GM12878 (cell line): ENCODE measurements around the gene CAMK2A.

ENCODE experiments used
- BHLHE40 ChIP-seq, 2 experiments: fragments of 450-650 bp in 1 of 2; IDR thresholded peaks; 2 replicates each; pipeline ENCODE4 v1.6.1; 2011 to 2017; ENCODE audit warnings: low read depth in 2 of 2, borderline replicate concordance in 1 of 2, improper control_type of control experiment in 1 of 2, low read length in 1 of 2, mild to moderate bottlenecking in 1 of 2
- CBFB ChIP-seq: IDR thresholded peaks from 2 replicates; pipeline ENCODE4 v1.6.1; 2016; ENCODE audit warnings: antibody characterized with exemption, low read depth
- ETV6 ChIP-seq, 2 experiments: fragments of 450-650 bp in 1 of 2; IDR thresholded peaks in 1 of 2; conservative IDR thresholded peaks in 1 of 2; 2 replicates each; pipeline ENCODE4 v1.6.1; 2014; ENCODE audit warnings: antibody characterized with exemption in 1 of 2, borderline replicate concordance in 1 of 2, low read depth in 1 of 2, mild to moderate bottlenecking in 1 of 2, moderate library complexity in 1 of 2
- EZH2 ChIP-seq: IDR thresholded peaks from 2 replicates; pipeline ENCODE4 v1.6.1; 2012; ENCODE audit warnings: low read depth, mild to moderate bottlenecking, control low read depth, inconsistent platforms, low read length, borderline replicate concordance; ENCODE audit not compliant: control insufficient read depth
- GABPA ChIP-seq: IDR thresholded peaks from 2 replicates; pipeline ENCODE4 v1.6.1; 2014; ENCODE audit warnings: antibody characterized with exemption, low read depth, mild to moderate bottlenecking, inconsistent platforms
- HDAC6 ChIP-seq: fragments of 200-600 bp; sonication (generic); IDR thresholded peaks from one replicate; pipeline ENCODE4 v1.8.0; 2017; ENCODE audit warnings: antibody characterized with exemption; ENCODE audit not compliant: unreplicated experiment
- POLR2AphosphoS5 ChIP-seq: IDR thresholded peaks from 2 replicates; pipeline ENCODE4 v1.6.1; 2011; ENCODE audit warnings: mild to moderate bottlenecking, low read length, inconsistent platforms
- RAD21 ChIP-seq: IDR thresholded peaks from 2 replicates; pipeline ENCODE4 v1.6.1; 2011; ENCODE audit warnings: mild to moderate bottlenecking, low read depth, low read length, moderate library complexity; ENCODE audit not compliant: insufficient read depth
- YY1 ChIP-seq: IDR thresholded peaks from 2 replicates; pipeline ENCODE4 v1.6.1; 2011; ENCODE audit warnings: low read depth, mild to moderate bottlenecking, low read length
- ZBED1 ChIP-seq: IDR thresholded peaks from 2 replicates; pipeline ENCODE4 v1.6.1; 2016; ENCODE audit warnings: borderline replicate concordance
- TF ChIP-seq, protein P1 (sequence below): fragments of 450-650 bp; IDR thresholded peaks from 2 replicates; pipeline ENCODE4 v1.6.1; 2017; ENCODE audit warnings: mild to moderate bottlenecking
- TF ChIP-seq, protein P2 (sequence below), 3 experiments: IDR thresholded peaks in 2 of 3; conservative IDR thresholded peaks in 1 of 3; 2 replicates each; pipeline ENCODE4 v1.5.1; 2011; ENCODE audit warnings: low read depth in 3 of 3, low read length in 3 of 3, mild to moderate bottlenecking in 3 of 3, control low read depth in 2 of 3, moderate library complexity in 2 of 3, inconsistent platforms in 1 of 3, mixed read lengths in 1 of 3; ENCODE audit not compliant: control insufficient read depth in 2 of 3, insufficient read depth in 1 of 3; ENCODE audit errors: extremely low read depth in 1 of 3
- TF ChIP-seq, protein P3 (sequence below): IDR thresholded peaks from 2 replicates; pipeline ENCODE4 v1.6.1; 2012; ENCODE audit warnings: low read depth, low read length, improper control_type of control experiment

DNA sequence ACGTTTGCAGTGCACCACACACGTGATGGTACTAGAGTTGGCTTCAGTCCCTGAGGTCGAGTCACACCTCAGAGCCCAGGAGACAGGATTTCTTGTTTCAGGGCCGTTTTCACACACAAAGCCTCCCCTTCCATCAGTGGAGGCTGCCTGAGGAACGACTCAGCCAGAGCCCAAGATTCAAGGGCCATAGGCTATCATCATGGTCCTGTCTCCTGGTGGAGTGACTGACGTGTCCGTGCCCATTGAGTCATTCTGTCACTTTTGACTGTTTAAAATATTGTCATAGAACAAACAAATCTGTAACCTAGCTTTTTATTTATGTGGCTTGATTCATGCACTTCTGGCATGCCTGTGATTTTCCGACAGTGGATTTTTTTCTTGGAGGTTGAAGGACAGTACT is 28.3 kb downstream of the CAMK2A start:
- TF ChIP-seq, protein P1, sequence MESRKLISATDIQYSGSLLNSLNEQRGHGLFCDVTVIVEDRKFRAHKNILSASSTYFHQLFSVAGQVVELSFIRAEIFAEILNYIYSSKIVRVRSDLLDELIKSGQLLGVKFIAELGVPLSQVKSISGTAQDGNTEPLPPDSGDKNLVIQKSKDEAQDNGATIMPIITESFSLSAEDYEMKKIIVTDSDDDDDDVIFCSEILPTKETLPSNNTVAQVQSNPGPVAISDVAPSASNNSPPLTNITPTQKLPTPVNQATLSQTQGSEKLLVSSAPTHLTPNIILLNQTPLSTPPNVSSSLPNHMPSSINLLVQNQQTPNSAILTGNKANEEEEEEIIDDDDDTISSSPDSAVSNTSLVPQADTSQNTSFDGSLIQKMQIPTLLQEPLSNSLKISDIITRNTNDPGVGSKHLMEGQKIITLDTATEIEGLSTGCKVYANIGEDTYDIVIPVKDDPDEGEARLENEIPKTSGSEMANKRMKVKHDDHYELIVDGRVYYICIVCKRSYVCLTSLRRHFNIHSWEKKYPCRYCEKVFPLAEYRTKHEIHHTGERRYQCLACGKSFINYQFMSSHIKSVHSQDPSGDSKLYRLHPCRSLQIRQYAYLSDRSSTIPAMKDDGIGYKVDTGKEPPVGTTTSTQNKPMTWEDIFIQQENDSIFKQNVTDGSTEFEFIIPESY = no peak
- TF ChIP-seq CBFB (no peak), HDAC6 (no peak), BHLHE40 (IDR thresholded peaks at IDR 0.05; ENCODE audit: borderline replicate concordance in 1 of 2, low read depth in 2 of 2, low read length in 1 of 2) (no peak), RAD21 (no peak), YY1 (no peak), EZH2 (no peak), ETV6 (conservative IDR thresholded peaks at IDR 0.05 in 1 of 2, IDR thresholded peaks at IDR 0.05 in 1 of 2; ENCODE audit: borderline replicate concordance in 1 of 2, low read depth in 1 of 2) (no peak), GABPA (no peak), ZBED1 (no peak), POLR2AphosphoS5 (no peak)
- TF ChIP-seq, protein P2, sequence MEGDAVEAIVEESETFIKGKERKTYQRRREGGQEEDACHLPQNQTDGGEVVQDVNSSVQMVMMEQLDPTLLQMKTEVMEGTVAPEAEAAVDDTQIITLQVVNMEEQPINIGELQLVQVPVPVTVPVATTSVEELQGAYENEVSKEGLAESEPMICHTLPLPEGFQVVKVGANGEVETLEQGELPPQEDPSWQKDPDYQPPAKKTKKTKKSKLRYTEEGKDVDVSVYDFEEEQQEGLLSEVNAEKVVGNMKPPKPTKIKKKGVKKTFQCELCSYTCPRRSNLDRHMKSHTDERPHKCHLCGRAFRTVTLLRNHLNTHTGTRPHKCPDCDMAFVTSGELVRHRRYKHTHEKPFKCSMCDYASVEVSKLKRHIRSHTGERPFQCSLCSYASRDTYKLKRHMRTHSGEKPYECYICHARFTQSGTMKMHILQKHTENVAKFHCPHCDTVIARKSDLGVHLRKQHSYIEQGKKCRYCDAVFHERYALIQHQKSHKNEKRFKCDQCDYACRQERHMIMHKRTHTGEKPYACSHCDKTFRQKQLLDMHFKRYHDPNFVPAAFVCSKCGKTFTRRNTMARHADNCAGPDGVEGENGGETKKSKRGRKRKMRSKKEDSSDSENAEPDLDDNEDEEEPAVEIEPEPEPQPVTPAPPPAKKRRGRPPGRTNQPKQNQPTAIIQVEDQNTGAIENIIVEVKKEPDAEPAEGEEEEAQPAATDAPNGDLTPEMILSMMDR (IDR thresholded peaks at IDR 0.05 in 2 of 3, conservative IDR thresholded peaks at IDR 0.05 in 1 of 3; ENCODE audit: control insufficient read depth in 2 of 3, extremely low read depth in 1 of 3, insufficient read depth in 1 of 3, low read depth in 3 of 3, low read length in 3 of 3) = no peak
- TF ChIP-seq, protein P3, sequence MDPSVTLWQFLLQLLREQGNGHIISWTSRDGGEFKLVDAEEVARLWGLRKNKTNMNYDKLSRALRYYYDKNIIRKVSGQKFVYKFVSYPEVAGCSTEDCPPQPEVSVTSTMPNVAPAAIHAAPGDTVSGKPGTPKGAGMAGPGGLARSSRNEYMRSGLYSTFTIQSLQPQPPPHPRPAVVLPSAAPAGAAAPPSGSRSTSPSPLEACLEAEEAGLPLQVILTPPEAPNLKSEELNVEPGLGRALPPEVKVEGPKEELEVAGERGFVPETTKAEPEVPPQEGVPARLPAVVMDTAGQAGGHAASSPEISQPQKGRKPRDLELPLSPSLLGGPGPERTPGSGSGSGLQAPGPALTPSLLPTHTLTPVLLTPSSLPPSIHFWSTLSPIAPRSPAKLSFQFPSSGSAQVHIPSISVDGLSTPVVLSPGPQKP = no peak
